ENCODE data around the gene PGM3.

PGM3 gene

GRCh38 chr6:83182114-83182513 lies 11.0 kb downstream of the PGM3 start:
- DNase-seq (ENCODE audit: low spot score) = no peak

GRCh38 chr6:83180426-83180950 lies 12.6 kb downstream of the PGM3 start:
- no peak for DNase-seq (ENCODE audit: low spot score)

GRCh38 chr6:83176246-83176645 lies 16.8 kb downstream of the PGM3 start:
- DNase-seq (ENCODE audit: low spot score) = no peak

GRCh38 chr6:83169511-83169910 lies 23.6 kb downstream of the PGM3 start:
- DNase-seq (ENCODE audit: low spot score) = peak; percentile 40

- no peak for DNase-seq (ENCODE audit: low spot score)
Observed at GRCh38 chr6:83169106-83169505, 24.0 kb downstream of the PGM3 start.

- no peak for DNase-seq (ENCODE audit: low spot score)
Observed at GRCh38 chr6:83168556-83168955, 24.5 kb downstream of the PGM3 start.

- no peak for DNase-seq (ENCODE audit: low spot score)
Observed at GRCh38 chr6:83167726-83168278, 25.3 kb downstream of the PGM3 start.

- DNase-seq (ENCODE audit: low spot score) = no peak
Observed at GRCh38 chr6:83160167-83160566, 32.9 kb downstream of the PGM3 start.

- no peak for DNase-seq (ENCODE audit: low spot score)
Observed at GRCh38 chr6:83155794-83156193, 37.3 kb downstream of the PGM3 start.

GRCh38 chr6:83153883-83154521 lies 39.1 kb downstream of the PGM3 start:
- DNase-seq (ENCODE audit: low spot score) = no peak

- no peak for DNase-seq (ENCODE audit: low spot score)
Observed at GRCh38 chr6:83152913-83153312, 40.2 kb downstream of the PGM3 start.

- DNase-seq (ENCODE audit: low spot score) = no peak
Observed at GRCh38 chr6:83151114-83151513, 42.0 kb downstream of the PGM3 start.

- no peak for DNase-seq (ENCODE audit: low spot score)
Observed at GRCh38 chr6:83138758-83139157, 54.3 kb downstream of the PGM3 start.

GRCh38 chr6:83138118-83138722 lies 54.8 kb downstream of the PGM3 start:
- no peak for DNase-seq (ENCODE audit: low spot score)

GRCh38 chr6:83132121-83132520 lies 60.9 kb downstream of the PGM3 start:
- DNase-seq (ENCODE audit: low spot score) = no peak

GRCh38 chr6:83127976-83128375 lies 65.1 kb downstream of the PGM3 start:
- no peak for DNase-seq (ENCODE audit: low spot score)

- DNase-seq (ENCODE audit: low spot score) = no peak
Observed at GRCh38 chr6:83127258-83127657, 65.8 kb downstream of the PGM3 start.

GRCh38 chr6:83126807-83127206 lies 66.3 kb downstream of the PGM3 start:
- DNase-seq (ENCODE audit: low spot score) = no peak

- DNase-seq (ENCODE audit: low spot score) = no peak
Observed at GRCh38 chr6:83126223-83126622, 66.8 kb downstream of the PGM3 start.

GRCh38 chr6:83125425-83125824 lies 67.6 kb downstream of the PGM3 start:
- no peak for DNase-seq (ENCODE audit: low spot score)

- no peak for DNase-seq (ENCODE audit: low spot score)
Observed at GRCh38 chr6:83124553-83124952, 68.5 kb downstream of the PGM3 start.

GRCh38 chr6:83119742-83120300 lies 73.2 kb downstream of the PGM3 start:
- DNase-seq (ENCODE audit: low spot score) = no peak

- no peak for DNase-seq (ENCODE audit: low spot score)
Observed at GRCh38 chr6:83117802-83118201, 75.3 kb downstream of the PGM3 start.
